Measurements from ENCODE around the gene LGMN. TPM values are rescaled to one million over a fixed set of nuclear protein-coding genes. Genes with fewer than 3 reads are reported as not detected.
A peak's percentile ranks its signal among the peaks of the same experiment; 100 is the strongest.

Gene LGMN
- total RNA-seq, 1 donor from 2014 or later = 100 TPM

- intact Hi-C loops (cut with micrococcal nuclease) = no loop called here
- Histone ChIP-seq H3K9me3 (replicated peaks) (no peaks in the 10 kb centered on the region), H3K36me3 (peaks cover 35% of the 10 kb centered on the region), H3K27ac (replicated peaks) (peak overlapping the region; percentile 75), H3K4me3 (peak overlapping the region; percentile 1), H3K4me1 (peaks cover 49% of the 10 kb centered on the region), H3K27me3 (ENCODE audit: low read depth) (no peaks in the 10 kb centered on the region)
- no peak for TF ChIP-seq CTCF (IDR thresholded peaks at IDR 0.05; ENCODE audit: borderline replicate concordance)
- DNase-seq = no peak
These were observed 91.9 kb downstream of the LGMN start for GRCh38 chr14:92656306-92657081.

- H3K4me3 ChIP-seq = peak overlapping the region; percentile 1
- no peaks in the 10 kb centered on the region for H3K9me3 ChIP-seq (replicated peaks)
- H3K4me1 ChIP-seq = peaks cover 44% of the 10 kb centered on the region
- no peaks in the 10 kb centered on the region for H3K27me3 ChIP-seq (ENCODE audit: low read depth)
- H3K36me3 ChIP-seq = peaks cover 29% of the 10 kb centered on the region
- DNase-seq = no peak
- intact Hi-C loops (cut with micrococcal nuclease) = no loop called here
- H3K27ac ChIP-seq (replicated peaks) = peak overlapping the region; percentile 75
- TF ChIP-seq CTCF (IDR thresholded peaks at IDR 0.05; ENCODE audit: borderline replicate concordance) = no peak
These were observed 92.8 kb downstream of the LGMN start for GRCh38 chr14:92655419-92656201.

- H3K4me1 ChIP-seq = peaks cover 32% of the 10 kb centered on the region
- H3K27me3 ChIP-seq (ENCODE audit: low read depth) = no peaks in the 10 kb centered on the region
- no peaks in the 10 kb centered on the region for H3K9me3 ChIP-seq (replicated peaks)
- peak overlapping the region; percentile 45 for H3K4me3 ChIP-seq
- H3K27ac ChIP-seq (replicated peaks) = no peak overlapping the region
- H3K36me3 ChIP-seq = peaks cover 24% of the 10 kb centered on the region
- no peak for TF ChIP-seq CTCF (IDR thresholded peaks at IDR 0.05; ENCODE audit: borderline replicate concordance)
- no peak for DNase-seq
- intact Hi-C loops (cut with micrococcal nuclease) = no loop called here
These were observed 94.1 kb downstream of the LGMN start for GRCh38 chr14:92654239-92654901.

Other genes starting within 250 kb of the LGMN start
- gene RIN3, start 234.8 kb downstream of the LGMN start, total RNA-seq = 13.8 TPM
- 20.3 TPM for gene GOLGA5, start 45.7 kb upstream of the LGMN start, total RNA-seq
- gene CHGA, start 174.5 kb upstream of the LGMN start, total RNA-seq = not detected

Measured in left ventricle myocardium inferior (tissue), 1 donor.